Testis (tissue), 2 donors: ENCODE results near the gene KDM4C.

Experiments
- POLR2A ChIP-seq: fragments of 450-650 bp; IDR thresholded peaks from one replicate; pipeline ENCODE4 v1.6.1; 2017; ENCODE audit warnings: antibody characterized with exemption, mild to moderate bottlenecking, moderate library complexity
- TF ChIP-seq, protein P1 (sequence below), 3 experiments: fragments of 450-650 bp in 2 of 3; fragments of 200-600 bp in 1 of 3; sonication (generic) in 1 of 3; IDR thresholded peaks; one replicate each; pipeline ENCODE4 v1.5.1; 2016 to 2019; ENCODE audit warnings: antibody characterized with exemption in 3 of 3, mild to moderate bottlenecking in 2 of 3, moderate library complexity in 1 of 3

DNA sequence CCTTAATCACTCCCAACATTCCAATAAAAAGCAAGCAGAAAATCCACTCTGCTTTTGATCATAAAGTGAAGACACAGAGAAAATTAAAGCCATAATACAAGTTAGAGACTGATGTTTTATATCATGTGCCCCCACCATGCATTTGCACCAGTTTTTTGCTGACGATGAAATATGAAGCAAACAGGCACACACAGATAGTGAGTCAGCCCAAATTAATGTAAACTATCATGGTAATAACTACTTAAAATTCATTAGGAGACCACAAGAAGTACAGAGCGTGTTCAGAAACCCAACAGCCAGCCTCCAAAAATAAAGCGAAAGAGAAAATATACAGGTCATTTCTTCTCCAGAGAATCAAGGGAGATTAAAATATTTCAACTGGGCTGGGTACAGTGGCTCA lies 46.4 kb upstream of the KDM4C start:
- TF ChIP-seq, protein P1, sequence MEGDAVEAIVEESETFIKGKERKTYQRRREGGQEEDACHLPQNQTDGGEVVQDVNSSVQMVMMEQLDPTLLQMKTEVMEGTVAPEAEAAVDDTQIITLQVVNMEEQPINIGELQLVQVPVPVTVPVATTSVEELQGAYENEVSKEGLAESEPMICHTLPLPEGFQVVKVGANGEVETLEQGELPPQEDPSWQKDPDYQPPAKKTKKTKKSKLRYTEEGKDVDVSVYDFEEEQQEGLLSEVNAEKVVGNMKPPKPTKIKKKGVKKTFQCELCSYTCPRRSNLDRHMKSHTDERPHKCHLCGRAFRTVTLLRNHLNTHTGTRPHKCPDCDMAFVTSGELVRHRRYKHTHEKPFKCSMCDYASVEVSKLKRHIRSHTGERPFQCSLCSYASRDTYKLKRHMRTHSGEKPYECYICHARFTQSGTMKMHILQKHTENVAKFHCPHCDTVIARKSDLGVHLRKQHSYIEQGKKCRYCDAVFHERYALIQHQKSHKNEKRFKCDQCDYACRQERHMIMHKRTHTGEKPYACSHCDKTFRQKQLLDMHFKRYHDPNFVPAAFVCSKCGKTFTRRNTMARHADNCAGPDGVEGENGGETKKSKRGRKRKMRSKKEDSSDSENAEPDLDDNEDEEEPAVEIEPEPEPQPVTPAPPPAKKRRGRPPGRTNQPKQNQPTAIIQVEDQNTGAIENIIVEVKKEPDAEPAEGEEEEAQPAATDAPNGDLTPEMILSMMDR (IDR thresholded peaks at IDR 0.05), result no peak
- TF ChIP-seq POLR2A, result no peak
